Activated CD4-positive, alpha-beta T cell treated with anti-CD3 and anti-CD28 coated beads for 24 hours (primary cell): ENCODE data around the gene RASL11A.
A peak's percentile ranks its signal among the peaks of the same experiment; 100 is the strongest.
"Not testable (repeated sequence)": the region's sequence is repeated elsewhere in the genome, so short reads cannot be mapped to it uniquely, and the experiment has no call there.

Experiments used
- DNase-seq, 2 donors: peaks; one replicate each; pipeline ENCODE4 v3.0.0-alpha.2; 2020; ENCODE audit warnings: low read depth in 2 of 2

RASL11A gene

DNA sequence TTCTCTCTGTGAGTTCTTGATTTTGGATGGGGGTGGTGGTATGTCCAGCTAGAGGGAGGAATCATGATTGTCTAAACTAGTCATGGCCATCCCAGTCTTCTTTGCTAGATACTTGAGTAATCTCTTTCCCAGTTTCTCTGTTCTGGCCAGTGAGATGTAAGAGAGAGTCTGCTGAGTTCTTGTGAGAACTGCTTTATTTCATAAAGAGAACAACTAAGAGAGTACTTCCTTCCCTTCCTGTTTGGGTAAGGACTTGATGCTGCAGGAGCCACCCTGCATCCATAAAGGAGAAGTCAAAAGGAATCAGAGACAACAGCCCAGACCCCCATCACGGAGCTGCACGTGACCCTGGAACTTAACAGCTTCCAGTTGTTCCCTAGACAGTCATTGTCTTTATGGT, 3.0 kb upstream of the RASL11A start:
- DNase-seq = no peak

DNA sequence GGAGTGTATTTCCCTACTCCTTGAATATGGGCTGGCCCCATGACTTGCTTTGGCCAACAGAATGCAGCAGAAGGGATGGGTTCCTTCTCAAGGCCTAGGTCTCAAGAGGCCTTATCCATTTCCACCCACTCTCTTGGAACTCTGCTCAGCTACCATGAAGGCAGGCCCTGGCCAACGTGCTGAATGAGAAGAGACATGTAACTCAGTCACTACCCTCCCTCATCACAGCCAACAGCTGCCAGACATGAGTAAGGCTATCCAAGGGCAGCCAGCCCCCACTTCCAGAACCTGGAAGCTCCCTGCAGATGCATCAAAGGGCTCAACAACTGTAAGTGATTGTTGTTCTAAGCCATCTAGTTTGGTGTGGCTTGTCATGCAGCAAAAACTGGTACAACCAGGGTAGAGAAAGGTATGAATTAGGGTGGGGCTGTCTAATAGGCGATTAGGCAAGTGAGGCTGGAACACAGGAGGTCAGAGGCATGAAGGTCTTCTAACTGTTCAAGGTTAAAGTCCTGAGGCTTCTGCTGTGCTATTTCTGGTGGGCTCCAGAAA, 1.4 kb upstream of the RASL11A start:
- DNase-seq = no peak

DNA sequence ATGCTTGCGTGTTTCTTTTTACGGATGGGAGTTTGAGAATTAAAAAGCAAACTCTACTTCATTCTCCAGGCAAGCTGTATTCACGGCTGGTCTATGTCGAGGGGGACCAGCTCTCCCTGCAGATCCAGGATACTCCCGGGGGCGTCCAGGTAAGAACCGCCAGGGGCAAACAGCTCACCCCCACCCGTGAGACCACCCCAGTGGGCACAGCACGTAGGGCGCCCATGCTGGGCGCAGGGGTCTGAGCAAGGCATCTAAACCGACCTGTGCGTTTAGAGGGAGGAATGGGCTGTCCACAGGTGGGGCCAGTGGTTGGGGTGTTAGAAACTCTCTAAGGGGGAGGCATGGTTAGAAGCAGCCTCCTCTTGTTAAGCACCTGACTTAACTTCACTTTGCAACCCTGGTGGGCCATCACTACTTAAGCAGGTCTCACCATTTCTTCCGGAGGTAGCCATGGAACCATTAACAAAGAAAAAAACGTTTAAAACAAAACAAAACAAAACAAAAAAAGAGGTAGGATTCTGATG, 1.0 kb downstream of the RASL11A start:
- no peak for DNase-seq

DNA sequence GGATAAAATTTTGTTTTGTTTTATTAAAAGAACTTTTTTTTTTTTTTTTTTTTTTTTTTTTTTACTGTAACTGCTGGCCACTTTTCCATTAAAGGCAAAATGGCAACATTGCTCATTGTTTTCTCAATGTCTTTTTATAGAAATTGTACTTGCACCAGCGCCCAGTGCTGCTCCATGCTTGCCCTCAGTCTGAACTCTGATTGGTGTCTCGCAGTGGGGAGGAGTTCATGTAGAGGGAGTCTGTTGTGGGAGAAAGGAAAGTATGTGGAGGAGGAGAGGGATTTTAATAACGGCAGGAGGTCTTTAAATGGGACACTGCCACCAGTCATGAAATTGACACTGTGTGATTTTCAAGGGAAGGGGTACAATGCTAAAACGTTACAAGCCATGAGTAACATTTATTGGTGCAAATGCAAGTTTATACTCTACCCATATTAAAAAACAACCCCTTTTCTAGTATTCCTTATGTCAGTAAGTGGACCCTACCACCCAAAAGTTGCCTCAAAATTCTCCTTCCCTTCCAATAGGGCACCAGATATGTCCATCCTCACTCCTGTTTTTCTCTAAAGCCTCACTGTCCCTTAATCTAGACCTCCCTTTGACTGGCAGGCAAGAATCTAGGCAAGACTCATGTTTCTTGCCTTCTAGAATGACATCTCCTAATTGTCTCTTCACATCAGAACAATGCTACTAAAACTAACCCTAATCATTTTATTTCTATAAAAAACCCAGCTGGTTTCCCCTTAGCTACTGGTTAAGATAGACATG, 3.2 kb downstream of the RASL11A start:
- no peak for DNase-seq

DNA sequence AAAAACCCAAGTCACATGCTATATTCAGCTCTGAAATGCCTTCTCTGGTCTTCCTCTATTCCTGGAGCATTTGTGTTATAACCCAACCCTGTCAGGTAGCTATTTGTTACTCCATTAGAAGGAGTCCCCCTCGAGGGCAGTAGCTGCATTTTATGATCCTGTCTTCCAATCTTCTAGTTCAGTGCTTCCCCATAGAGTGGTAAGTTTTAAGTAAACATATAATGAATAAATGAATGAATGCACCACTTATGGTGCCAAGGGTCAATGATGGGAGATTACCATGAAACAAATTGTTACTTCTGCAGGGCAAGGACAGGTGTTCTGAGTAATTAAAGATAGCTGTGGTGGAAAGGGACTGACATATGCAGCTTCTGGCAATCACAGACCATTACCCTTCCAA, 4.0 kb downstream of the RASL11A start:
- no peak for DNase-seq

DNA sequence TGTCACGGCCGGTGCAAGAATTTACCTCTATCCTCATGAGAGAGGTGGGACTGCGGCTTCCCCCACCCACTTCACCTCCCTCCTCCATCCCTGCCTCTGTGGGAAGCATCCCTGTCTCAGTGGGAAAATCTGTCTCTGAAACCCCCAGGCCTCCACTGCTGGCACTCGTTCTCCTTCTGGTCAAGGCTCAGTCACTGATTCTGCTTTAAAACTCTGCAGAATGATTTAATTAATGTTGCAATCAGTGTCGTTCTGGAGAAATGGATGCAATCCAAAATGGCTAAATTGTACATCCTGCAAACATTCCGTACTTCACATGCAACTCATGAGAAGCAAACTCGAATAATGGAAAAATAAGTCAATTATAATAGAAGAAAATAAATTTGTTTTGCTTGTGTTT, 5.6 kb downstream of the RASL11A start:
- no peak for DNase-seq

DNA sequence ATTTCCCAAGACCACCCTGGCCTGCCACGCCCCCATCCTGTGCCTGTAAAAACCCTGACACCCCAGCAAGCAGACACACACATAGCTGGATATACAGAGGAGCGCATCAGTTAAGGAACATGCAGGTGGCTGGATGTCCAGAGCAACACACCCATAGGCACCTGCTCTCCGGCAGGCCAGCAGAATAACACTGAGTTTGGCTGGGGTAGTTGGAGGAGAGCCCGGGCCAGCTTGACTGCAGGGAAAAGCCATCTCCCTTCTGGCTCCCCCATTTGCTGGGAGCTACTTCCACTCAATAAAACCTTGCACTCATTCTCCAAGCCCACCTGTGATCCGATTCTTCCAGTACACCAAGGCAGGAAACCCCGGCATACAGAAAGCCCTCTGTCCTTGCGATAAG, 8.9 kb downstream of the RASL11A start:
- no peak for DNase-seq

DNA sequence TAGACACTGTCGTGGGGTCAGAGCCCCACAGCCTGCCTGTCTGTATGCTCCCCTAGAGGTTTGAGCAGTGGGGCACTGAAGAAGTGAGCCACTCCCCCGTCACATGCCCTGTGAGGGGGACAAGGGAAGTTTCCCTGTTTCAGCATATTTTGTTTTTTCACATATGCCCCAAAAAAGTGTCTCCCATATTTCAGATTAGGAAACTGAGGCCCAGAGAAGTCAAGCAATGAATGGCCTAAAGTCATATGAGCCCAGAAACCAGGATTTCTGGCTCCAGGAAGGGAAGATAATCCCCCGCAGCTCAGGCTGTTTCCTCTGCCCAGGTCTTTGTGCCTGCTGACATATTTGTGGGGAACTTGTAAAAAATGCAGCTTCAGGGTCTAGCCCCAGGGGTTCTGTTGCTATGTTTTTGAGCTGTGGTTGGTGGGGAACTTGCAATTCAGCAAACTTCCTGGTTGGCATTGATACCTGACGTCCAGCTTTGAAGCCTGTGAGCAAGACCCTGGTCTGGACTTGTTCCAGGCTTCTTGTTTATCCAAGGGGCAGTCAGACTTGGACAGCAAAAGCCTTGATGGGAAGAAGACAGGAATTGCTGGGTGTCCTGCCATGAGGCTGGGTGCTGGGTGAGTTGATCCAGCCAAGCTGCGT, 9.5 kb downstream of the RASL11A start:
- no peak for DNase-seq

DNA sequence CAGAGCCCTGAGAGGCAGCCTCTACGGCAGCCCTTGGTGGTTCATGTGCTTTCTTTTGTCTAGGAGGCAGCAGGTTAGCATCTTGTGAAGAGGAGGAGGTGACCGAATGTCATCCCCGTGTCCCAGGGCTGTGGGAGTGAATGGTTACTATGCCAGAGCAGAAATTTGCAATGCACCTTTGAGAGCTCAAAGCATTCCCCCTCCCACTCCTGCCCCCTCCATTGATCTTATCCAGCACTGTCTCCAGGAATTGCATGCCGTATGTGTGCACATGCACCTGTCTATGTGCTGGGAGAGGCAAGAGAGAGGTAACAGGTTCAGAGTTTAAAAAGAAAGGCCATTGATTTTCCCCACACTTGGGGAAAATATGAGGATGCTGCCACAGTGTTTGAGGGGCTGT, 10.2 kb downstream of the RASL11A start:
- no peak for DNase-seq

DNA sequence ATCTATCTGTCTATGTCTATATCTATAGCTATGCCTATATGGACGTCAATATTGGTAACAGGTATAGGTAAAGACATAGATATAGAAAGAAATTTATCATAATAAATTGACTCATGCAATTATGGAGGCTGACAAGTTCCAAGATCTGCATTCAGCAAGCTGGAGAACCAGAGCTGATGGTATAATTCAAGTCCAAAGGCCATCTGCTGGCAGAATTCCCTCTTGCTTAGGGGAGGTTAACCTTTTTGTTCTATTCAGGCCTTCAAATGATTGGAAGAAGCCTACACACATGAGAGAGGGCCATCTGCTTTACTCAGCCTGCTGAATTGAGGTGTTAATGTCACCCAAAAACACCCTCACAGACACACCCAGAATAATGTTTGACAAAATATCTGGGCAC, 10.8 kb downstream of the RASL11A start:
- DNase-seq = no peak

DNA sequence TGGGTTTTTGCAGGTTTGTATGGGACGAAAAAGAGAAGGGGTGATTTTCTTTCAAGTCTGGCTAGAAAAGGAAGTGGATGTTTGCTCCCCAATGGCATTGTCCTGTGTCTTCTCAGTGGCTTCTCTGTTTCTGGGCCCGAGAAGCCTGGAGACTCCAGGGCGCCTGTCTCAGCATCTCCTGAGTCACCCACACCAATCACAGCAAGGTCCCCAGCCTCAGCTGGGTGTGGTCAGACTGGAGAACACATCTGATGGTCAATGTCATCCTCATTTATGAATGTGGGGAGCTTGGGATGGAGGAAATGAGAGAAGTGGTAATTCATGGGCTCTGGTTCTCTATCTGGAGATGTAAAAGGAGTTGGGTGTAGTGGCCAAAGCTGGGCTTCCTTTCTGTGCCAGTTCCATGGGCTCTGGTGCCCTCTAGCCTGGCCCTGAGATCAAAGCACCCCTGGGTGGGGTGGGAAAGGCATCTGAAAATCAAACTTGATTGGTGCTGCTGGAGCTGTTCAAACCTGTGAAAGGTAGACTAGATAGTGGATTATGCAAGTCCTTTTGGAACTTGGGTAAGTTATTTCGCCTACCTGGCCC, 13.4 kb downstream of the RASL11A start:
- no peak for DNase-seq

DNA sequence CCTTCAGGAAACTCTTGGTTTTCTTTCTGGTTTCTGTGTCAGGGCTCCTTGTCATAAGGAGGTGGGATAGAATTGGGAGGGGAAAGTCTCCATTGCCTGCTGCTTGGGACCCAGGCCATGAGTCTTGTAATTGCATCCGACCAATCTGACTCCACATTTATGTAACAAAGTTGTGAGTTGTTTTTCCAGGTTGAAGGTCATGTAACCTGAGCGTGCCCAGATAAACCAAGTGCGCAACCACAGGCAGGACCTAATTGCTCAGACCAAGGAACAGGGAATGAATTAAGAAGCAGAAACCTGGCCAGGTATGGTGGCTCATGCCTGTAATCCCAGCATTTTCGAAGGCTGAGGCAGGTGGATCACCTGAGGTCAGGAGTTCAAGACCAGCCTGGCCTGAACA, 17.8 kb downstream of the RASL11A start:
- no peak for DNase-seq

DNA sequence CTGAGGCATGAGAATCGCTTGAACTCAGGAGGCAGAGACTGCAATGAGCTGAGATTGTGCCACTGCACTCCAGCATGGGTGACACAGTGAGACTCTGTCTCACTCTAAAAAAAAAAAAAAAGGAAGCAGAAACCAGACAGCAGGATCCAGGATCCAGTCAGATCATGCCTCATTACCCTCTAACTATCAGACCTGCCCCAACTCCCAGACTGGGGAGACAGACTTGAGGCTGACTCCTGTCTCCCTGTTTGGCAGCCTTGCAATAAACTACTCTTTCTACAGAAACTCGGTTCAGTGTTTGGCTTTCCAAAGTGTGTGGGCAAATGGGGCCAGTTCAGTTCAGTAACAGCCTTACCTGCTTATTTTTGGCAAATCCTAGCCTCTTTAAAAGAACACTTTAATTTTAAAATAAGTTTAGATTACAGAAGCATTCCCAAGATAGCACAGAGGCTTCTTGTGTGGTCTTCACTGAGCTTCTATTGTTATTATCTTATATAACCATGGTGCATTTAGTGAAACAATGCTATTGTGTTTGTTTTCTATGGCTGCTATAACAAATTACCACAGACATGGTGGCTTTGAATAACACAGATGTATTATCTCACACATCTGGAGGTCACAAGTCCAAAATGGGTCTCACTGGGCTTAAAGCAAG, 18.5 kb downstream of the RASL11A start:
- no peak for DNase-seq

DNA sequence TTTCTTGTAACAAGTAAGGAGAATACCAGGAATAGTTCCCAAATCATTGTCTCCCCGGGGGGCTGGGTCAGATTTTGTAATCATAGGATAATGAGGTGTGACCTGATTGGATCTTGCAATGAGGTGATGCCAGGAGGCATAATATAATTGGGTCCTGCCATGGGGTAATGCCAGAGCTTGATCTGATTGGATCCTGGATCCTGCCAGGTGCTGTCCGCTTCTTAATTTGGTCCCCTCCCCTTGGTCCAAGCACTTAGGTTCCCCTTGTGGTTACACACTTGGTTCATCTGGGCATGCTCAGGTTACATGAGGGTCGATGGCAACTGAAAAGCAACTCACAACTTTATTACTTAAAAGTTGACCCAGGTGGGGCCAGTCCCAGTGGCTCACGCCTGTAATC, 20.1 kb downstream of the RASL11A start:
- no peak for DNase-seq

DNA sequence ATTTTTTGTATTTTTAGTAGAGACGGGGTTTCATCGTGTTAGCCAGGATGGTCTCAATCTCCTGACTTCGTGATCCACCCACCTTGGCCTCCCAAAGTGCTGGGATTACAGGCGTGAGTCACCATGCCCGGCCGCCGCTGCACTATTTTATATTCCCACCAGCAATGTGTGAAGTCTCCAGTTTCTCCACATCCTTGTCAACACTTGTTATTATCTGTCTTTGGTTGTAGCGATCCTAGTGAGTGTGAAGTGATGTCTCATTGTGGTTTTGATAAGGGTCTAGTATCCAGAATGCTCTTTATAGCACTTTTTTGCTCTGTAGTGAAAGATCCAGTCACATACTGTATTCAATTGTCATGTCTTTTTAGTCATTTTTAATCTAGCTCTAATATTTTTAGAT, 21.3 kb downstream of the RASL11A start:
- not testable (repeated sequence) for DNase-seq

DNA sequence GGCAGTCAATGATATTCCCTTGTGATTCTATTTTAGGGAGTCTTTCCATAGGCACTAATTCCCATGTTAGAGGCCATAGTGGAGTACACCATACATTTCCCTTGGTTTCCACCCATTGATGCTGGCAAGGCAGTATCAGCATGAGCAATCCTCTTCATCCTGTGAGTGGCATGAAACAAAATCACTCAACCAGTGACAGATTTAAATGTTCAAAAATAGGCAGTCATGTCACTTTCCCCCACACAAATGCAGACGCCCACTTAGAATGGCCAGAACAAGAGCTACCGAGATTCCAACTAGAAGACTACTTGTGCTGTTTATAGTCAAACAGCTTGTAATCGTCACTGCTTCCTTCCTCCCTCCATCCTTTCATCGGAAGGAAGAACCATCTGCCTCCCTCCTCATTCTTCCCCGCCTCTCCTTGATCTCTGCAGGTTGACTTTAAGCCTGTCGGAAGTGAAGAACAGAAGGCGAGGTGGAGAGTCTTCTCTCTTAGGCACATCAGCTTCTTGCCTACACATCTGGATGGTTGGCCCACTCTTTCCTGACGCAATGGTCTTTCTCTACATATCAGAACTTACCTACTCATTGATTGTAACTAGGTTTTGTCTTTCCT, 22.6 kb downstream of the RASL11A start:
- no peak for DNase-seq

DNA sequence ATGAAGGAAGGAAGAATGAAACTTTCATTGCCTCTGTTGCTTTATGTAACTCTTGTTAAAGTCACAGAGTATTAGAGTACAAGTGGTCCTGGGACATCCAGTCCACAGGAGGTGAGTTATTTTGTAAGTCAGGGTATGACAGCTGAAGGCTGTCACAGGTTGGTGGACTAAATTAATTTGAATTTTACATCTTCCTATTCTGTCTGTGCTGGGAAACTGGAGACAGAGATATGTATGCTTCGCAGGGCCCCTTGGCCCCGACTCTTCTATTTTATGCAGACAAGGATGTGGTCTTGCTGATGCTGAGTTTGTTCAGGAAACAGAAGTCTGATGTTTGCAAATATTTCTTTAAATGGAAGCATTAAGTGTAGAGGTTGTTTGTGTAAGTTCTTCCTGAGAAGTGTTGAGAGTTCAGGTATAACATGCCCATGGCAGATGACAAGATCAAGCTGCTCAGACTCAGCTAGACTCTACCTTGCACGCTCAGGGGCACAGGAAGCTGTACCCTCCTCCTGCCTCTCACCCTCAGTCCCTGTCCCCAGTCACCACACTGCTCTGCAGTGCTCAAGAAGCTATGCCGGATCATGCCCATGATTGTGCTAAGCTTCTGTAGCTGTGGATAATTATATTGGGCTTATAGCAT, 23.4 kb downstream of the RASL11A start:
- no peak for DNase-seq

DNA sequence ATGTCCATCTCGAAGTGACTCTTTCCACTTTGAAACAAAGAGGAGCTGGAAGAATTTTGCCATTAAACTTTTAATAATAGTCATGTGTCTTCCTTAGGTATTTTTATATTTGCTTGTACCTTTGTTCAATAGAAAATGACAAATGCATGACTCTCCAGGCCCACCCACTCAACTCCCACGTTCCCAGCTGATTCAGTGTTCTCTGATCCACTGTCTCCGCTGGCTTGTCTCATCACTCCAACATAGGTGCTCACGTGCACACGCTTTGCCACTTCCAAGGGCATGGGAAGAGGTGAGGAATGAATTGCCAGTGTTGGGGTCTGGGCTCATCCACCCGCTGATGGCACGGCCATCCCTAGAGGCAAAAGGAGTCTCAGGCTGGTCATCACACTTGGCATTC, 24.5 kb downstream of the RASL11A start:
- peak in 1 of 2 donors; percentile 7 for DNase-seq

DNA sequence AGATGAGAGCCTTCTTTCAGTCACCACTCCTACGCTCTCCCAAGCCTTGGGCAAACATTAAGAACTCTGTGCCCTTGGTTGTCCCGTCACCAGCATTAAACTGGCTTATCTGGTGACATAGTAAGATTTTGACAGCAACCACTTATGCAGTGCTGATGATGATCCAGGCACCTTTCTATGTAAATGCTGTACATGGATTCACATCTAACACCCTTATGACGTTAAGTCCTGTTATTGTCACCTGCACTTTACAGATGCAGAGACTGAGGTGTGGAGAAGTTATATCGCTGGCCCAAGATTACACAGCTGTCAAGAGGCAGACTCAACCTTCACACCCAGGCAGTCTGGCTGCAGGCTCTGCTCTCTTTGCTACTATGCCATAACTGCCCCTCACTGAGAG, 25.0 kb downstream of the RASL11A start:
- DNase-seq = no peak

DNA sequence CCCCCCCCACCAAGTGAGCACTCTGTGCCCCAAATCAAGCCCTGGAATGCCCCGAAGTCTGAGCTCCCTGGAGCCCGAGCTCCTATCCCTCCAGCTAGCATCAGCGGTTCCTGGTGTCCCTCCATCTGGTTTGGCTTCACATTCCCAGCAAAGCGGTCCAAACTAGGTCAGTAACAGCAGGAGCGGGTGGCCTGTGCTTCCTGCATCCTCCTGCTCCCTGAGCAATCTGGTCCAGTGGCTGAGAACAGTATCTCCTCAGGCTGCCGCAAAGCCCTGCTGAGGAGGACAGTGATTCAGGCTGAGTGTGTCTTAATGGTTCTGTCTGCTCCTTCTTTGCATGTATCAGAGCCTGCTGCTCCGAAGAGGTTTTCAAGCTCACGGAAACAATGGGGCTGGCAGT, 25.9 kb downstream of the RASL11A start:
- no peak for DNase-seq

DNA sequence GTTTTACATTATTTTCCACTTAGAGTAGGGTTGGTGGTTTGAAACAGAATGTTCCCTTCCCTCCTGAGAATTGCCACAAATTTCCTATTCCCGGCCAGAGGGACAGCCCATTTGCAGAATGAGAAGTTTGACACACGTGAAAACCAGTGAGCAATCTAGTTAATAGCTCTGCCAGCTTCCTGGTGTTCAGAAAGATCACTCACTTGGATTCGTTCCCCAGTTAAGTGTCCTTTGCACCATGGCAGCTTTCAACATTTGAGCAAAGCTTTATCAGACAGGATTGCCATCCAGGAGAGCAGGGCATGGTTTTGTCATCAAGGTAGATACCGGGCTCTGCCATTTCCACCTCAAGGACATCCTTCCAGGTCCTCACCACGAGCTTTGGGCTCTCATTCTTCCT, 28.2 kb downstream of the RASL11A start:
- no peak for DNase-seq
